Measurements from ENCODE around the gene SOWAHA.
"Not testable (repeated sequence)": the region's sequence is repeated elsewhere in the genome, so short reads cannot be mapped to it uniquely, and the experiment has no call there.

The SOWAHA gene

GRCh38 chr5:132828846-132829494, 15.9 kb downstream of the SOWAHA start:
- DNase-seq, result no peak

GRCh38 chr5:132829742-132830435, 16.8 kb downstream of the SOWAHA start:
- DNase-seq, result peak; percentile 13

GRCh38 chr5:132830436-132831094, 17.5 kb downstream of the SOWAHA start, which contains the start of gene SHROOM1:
Gene SHROOM1 (minus strand): TSS chr5:132830647. CDS start chr5:132826140, 4,507 bp downstream.
- DNase-seq, result no peak

GRCh38 chr5:132831095-132831860, 18.2 kb downstream of the SOWAHA start:
- DNase-seq, result no peak

- no peak for DNase-seq
Observed at GRCh38 chr5:132832612-132833011, 19.5 kb downstream of the SOWAHA start.

- DNase-seq, result no peak
Observed at GRCh38 chr5:132834057-132834456, 21.0 kb downstream of the SOWAHA start.

- DNase-seq, result no peak
Observed at GRCh38 chr5:132836852-132837251, 23.8 kb downstream of the SOWAHA start.

GRCh38 chr5:132837868-132838267, 24.8 kb downstream of the SOWAHA start:
- no peak for DNase-seq

- no peak for DNase-seq
Observed at GRCh38 chr5:132838516-132839282, 25.6 kb downstream of the SOWAHA start.

GRCh38 chr5:132839426-132840301, 26.6 kb downstream of the SOWAHA start:
- no peak for DNase-seq

- no peak for DNase-seq
Observed at GRCh38 chr5:132840313-132840712, 27.2 kb downstream of the SOWAHA start.

- no peak for DNase-seq
Observed at GRCh38 chr5:132840896-132841295, 27.8 kb downstream of the SOWAHA start.

- DNase-seq, result no peak
Observed at GRCh38 chr5:132841305-132841704, 28.2 kb downstream of the SOWAHA start.

GRCh38 chr5:132848270-132848669, 35.2 kb downstream of the SOWAHA start:
- no peak for DNase-seq

- DNase-seq, result no peak
Observed at GRCh38 chr5:132849347-132849746, 36.2 kb downstream of the SOWAHA start.

- DNase-seq, result no peak
Observed at GRCh38 chr5:132850066-132850465, 37.0 kb downstream of the SOWAHA start.

GRCh38 chr5:132853323-132853722, 40.2 kb downstream of the SOWAHA start:
- no peak for DNase-seq

GRCh38 chr5:132853790-132854189, 40.7 kb downstream of the SOWAHA start:
- DNase-seq, result no peak

GRCh38 chr5:132854301-132854700, 41.2 kb downstream of the SOWAHA start:
- DNase-seq, result no peak

GRCh38 chr5:132854992-132855391, 41.9 kb downstream of the SOWAHA start:
- DNase-seq, result not testable (repeated sequence)

GRCh38 chr5:132856011-132856410, 42.9 kb downstream of the SOWAHA start:
- no peak for DNase-seq
